Astrocyte of the spinal cord (primary cell): ENCODE data around the gene ZNRD2.

Experiments used
- DNase-seq: peaks from one replicate; pipeline ENCODE4 v3.0.0; 2011; ENCODE audit warnings: low read depth, low spot score
- H3K4me3 ChIP-seq: 2 replicates; pipeline ENCODE4 v1.5.1; 2011; ENCODE audit warnings: low read depth, mild to moderate bottlenecking, low read length, moderate library complexity
- in situ Hi-C: cut with HindIII; loops from 2 replicates; pipeline ENCODE4 v1.10.0; 2017; ENCODE audit warnings: low sequenced_read_pairs
- TF ChIP-seq, protein P1 (sequence below): IDR thresholded peaks from 2 replicates; pipeline ENCODE4 v1.5.1; 2012; ENCODE audit warnings: low read depth, mild to moderate bottlenecking, low read length, inconsistent platforms

Gene ZNRD2

DNA sequence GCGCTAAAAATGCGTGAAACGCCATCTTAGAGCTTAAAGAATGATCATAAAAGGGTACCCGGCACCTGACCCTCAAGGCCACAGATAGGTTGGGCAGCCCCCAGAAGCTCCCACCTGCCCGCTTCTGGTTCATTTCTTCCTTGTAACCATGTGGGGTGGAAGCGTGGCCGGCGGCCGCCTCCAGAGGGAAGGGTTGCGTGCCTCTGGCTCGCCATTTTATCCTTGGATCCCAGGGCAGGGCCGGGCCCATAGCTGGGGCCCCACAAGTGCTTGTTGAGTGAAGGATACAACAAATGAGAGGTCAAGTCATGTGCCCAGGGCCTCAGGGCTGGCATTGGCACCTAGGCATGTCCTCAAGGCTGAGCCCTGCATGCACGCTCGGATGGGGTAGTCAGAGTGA, 51.2 kb downstream of the ZNRD2 start:
- DNase-seq, result no peak
- no peak overlapping the region for H3K4me3 ChIP-seq
- TF ChIP-seq, protein P1, sequence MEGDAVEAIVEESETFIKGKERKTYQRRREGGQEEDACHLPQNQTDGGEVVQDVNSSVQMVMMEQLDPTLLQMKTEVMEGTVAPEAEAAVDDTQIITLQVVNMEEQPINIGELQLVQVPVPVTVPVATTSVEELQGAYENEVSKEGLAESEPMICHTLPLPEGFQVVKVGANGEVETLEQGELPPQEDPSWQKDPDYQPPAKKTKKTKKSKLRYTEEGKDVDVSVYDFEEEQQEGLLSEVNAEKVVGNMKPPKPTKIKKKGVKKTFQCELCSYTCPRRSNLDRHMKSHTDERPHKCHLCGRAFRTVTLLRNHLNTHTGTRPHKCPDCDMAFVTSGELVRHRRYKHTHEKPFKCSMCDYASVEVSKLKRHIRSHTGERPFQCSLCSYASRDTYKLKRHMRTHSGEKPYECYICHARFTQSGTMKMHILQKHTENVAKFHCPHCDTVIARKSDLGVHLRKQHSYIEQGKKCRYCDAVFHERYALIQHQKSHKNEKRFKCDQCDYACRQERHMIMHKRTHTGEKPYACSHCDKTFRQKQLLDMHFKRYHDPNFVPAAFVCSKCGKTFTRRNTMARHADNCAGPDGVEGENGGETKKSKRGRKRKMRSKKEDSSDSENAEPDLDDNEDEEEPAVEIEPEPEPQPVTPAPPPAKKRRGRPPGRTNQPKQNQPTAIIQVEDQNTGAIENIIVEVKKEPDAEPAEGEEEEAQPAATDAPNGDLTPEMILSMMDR, result no peak
- in situ Hi-C loops, result no loop called here
